ENCODE results near the gene CFAP221.

GRCh38 chr2:119641562-119642258 is 97.5 kb downstream of the CFAP221 start:
- TF ChIP-seq TARDBP (IDR thresholded peaks at IDR 0.05; ENCODE audit: borderline replicate concordance) (no peak), PAX5 (IDR thresholded peaks at IDR 0.05; ENCODE audit: borderline replicate concordance, low read depth, low read length) (no peak), SP1 (IDR thresholded peaks at IDR 0.05; ENCODE audit: low read depth, low read length) (no peak), EP300 (IDR thresholded peaks at IDR 0.05; ENCODE audit: borderline replicate concordance in 1 of 2, control insufficient read depth in 1 of 2, low read depth in 2 of 2, low read length in 2 of 2) (no peak), ZNF274 (IDR thresholded peaks at IDR 0.05; ENCODE audit: insufficient read depth, insufficient read length) (no peak), RAD21 (IDR thresholded peaks at IDR 0.05; ENCODE audit: insufficient read depth, low read depth, low read length) (peak; percentile 88)
- TF ChIP-seq, protein P1, sequence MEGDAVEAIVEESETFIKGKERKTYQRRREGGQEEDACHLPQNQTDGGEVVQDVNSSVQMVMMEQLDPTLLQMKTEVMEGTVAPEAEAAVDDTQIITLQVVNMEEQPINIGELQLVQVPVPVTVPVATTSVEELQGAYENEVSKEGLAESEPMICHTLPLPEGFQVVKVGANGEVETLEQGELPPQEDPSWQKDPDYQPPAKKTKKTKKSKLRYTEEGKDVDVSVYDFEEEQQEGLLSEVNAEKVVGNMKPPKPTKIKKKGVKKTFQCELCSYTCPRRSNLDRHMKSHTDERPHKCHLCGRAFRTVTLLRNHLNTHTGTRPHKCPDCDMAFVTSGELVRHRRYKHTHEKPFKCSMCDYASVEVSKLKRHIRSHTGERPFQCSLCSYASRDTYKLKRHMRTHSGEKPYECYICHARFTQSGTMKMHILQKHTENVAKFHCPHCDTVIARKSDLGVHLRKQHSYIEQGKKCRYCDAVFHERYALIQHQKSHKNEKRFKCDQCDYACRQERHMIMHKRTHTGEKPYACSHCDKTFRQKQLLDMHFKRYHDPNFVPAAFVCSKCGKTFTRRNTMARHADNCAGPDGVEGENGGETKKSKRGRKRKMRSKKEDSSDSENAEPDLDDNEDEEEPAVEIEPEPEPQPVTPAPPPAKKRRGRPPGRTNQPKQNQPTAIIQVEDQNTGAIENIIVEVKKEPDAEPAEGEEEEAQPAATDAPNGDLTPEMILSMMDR (IDR thresholded peaks at IDR 0.05 in 2 of 3, conservative IDR thresholded peaks at IDR 0.05 in 1 of 3; ENCODE audit: control insufficient read depth in 2 of 3, extremely low read depth in 1 of 3, insufficient read depth in 1 of 3, low read depth in 3 of 3, low read length in 3 of 3): peak; percentile 97
- TF ChIP-seq, protein P2, sequence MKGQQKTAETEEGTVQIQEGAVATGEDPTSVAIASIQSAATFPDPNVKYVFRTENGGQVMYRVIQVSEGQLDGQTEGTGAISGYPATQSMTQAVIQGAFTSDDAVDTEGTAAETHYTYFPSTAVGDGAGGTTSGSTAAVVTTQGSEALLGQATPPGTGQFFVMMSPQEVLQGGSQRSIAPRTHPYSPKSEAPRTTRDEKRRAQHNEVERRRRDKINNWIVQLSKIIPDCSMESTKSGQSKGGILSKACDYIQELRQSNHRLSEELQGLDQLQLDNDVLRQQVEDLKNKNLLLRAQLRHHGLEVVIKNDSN (IDR thresholded peaks at IDR 0.05; ENCODE audit: borderline replicate concordance, extremely low read length, insufficient read depth, low read depth, low read length): no peak
- TF ChIP-seq, protein P3, sequence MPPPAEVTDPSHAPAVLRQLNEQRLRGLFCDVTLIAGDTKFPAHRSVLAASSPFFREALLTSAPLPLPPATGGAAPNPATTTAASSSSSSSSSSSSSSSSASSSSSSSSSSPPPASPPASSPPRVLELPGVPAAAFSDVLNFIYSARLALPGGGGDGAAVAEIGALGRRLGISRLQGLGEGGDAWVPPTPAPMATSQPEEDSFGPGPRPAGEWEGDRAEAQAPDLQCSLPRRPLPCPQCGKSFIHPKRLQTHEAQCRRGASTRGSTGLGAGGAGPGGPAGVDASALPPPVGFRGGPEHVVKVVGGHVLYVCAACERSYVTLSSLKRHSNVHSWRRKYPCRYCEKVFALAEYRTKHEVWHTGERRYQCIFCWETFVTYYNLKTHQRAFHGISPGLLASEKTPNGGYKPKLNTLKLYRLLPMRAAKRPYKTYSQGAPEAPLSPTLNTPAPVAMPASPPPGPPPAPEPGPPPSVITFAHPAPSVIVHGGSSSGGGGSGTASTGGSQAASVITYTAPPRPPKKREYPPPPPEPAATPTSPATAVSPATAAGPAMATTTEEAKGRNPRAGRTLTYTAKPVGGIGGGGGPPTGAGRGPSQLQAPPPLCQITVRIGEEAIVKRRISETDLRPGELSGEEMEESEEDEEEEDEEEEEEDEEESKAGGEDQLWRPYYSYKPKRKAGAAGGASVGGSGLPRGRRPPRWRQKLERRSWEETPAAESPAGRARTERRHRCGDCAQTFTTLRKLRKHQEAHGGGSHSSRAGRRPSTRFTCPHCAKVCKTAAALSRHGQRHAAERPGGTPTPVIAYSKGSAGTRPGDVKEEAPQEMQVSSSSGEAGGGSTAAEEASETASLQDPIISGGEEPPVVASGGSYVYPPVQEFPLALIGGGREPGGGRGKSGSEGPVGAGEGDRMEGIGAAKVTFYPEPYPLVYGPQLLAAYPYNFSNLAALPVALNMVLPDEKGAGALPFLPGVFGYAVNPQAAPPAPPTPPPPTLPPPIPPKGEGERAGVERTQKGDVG (CRISPR knock-in tag; IDR thresholded peaks at IDR 0.05): no peak
